Nucleus accumbens (tissue), 56 donors: ENCODE measurements around the gene SLC25A27.

Experiments
- DNase-seq, 56 donors: peaks; one replicate each; lab custom pipeline; 2025; lab: John Stamatoyannopoulos, UW

SLC25A27 gene

DNA sequence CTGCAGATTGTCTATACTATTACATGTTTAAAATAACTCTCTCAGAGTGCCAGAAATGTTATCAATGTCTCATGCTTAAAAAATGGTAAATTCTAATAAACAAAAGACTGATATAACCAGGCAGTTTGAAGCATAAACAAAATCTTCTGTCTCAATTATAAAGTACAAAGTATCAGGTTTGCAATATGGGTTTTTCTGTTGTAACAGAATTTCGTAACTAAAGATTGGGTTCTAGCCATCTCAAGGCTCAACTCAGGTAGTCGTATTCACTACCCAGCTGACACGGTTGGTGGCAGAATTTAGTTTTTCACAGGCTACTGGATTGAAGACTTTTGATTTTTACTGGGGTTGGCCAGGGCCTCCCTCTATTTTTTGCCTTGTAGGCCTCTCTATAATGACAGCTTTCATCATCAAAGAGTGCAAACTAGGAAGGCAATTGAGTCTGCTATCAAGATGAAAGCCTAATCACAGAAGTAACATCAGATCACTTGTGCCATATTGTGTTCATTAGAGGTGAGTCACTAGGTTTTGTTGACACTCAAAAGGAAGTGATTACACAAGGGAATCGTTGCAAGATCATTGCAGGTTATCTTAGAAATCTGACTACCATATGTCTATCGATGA lies 3.8 kb upstream of the SLC25A27 start:
- DNase-seq, result no peak

DNA sequence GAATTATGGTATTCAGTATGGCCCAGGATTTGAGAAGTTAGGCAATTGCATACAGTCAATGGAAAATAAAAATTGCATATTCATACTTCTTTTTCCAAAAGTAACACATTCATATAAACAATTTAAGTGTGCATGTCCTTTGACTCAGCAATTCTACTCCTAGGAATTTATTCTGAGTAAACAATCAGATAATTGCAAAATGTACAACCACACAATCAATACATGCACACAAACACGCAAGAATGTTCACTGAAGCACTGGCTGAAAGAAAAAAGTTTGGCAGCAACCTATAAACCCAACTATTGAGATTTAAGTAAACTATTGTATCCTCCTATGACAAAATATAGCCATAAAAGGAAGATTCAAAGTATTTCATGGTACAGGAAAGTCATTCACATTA lies 1.8 kb upstream of the SLC25A27 start:
- no peak for DNase-seq

GRCh38 chr6:46651816-46652215 lies 959 bp upstream of the SLC25A27 start:
- DNase-seq, result no peak

DNA sequence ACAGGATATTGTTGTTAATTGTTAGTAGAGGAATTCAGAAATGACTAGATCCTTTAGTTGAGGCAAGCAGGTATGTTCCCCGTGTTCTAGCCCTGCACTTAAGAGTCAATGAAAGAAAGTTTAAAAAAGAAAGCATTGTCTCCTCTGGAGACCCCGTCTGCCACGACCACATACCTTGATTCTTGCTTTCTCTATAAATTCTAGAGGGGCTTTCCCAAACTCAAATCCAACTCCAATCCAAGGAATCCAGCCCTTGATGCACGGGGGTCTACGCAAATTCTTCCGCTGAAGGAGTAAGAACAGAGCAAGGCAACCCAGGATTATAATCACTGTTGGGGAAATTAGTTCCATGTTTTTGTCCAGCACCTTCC lies 558 bp upstream of the SLC25A27 start:
- no peak for DNase-seq

- DNase-seq, result no peak
These were observed 842 bp downstream of the SLC25A27 start for GRCh38 chr6:46653439-46654195.

DNA sequence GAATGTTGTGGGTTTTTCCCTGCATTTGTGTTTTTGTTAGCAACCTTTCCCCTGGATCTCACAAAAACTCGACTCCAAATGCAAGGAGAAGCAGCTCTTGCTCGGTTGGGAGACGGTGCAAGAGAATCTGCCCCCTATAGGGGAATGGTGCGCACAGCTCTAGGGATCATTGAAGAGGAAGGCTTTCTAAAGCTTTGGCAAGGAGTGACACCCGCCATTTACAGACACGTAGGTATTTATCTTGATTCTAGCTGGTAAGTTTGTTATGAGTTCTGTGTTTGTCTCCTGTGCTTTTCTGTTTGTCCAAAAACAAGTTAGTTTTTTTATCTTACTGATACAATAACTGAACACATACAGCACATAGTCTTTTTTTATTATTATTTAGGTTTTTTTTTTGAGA lies 3.0 kb downstream of the SLC25A27 start:
- peak in 5 of 56 donors; percentile 0 to 9 (median 3) for DNase-seq

DNA sequence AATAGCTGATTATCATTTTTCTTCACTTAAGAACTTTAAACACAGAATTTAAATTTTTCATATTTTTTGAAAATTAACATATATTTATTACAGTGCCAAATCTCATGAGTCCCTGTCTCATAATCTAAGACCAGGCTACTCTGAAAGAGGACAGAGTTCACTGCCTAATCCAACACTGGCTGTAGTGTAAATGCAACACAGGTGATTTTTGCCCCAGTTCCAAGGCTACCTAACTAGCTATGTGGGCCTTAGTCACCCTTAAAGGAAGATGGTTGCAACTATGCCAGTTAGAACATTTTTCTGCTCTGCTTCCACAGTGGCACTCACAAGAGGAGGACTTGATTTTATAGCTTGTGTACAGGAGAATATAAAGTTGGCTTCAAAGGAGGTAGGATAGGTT lies 4.9 kb downstream of the SLC25A27 start:
- DNase-seq, result no peak

GRCh38 chr6:46661483-46661882 lies 8.7 kb downstream of the SLC25A27 start:
- DNase-seq, result no peak

GRCh38 chr6:46667377-46667776 lies 14.6 kb downstream of the SLC25A27 start:
- DNase-seq, result no peak

DNA sequence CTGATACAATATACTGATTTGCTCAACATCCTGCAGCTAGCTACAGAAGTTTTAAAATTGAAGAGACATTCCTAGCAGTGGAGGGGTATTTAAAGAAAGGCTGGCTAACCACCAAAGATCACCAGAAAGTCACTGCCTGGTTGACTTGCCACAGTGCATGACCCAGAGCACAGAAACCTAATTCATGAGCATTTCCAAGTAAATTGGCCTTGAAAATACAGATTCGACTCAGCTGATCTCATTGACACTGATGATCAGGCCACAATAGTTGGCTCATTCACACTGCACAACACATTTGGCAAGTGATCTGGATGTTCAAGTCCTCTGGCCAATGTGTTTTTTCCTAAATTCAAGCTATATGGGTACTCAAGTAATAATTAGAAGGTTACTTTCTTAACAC lies 21.6 kb downstream of the SLC25A27 start:
- DNase-seq, result peak in 1 of 56 donors; percentile 13

DNA sequence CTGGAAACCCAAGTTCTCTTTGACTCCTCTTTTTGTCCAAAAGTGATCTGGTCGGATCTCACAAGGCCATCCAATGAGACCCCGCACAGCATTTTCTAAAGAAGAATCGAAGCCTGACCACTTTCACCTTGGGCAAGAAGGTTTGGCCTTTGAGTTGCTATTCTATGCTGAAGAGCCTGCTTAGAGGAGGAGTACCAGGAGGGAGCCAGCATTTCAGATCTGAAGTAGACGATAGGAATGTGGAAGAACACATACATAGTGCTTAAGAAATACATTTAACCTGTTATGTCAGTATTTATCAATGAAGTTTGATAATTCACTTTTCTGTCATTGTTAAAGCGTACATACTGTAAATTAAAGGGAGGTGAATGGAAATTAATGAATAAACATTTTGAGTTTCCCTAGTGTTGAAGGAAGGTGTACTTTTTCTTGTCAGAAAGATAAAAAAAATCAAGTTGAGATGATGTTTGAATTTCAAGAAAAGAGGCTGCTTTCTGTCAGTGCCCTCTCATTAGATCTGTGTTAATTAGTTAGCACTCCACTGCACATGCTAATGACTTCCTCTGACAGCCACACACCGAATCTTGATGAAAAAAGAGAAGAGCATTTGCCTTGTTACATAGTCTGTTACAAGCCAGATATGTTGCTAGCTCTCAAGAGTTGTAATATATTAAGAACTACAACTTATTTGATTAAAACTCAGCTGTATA lies 24.0 kb downstream of the SLC25A27 start:
- DNase-seq, result no peak

DNA sequence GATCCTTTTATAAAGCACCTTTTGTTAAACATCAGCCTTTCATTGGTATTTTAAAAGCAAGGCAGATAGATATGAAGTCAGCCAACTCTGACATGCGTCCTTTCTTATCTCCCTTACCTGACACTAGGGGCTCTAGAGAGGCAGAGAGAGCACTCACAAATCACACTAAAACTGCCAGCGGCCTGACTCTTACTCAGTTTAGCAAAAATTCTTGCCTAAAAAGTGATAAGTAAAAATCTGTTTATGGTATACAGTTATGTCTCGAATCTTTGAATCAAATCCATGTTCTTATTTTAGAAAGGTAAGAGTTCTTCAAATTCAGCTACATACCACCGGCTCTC lies 24.5 kb downstream of the SLC25A27 start:
- DNase-seq, result no peak

DNA sequence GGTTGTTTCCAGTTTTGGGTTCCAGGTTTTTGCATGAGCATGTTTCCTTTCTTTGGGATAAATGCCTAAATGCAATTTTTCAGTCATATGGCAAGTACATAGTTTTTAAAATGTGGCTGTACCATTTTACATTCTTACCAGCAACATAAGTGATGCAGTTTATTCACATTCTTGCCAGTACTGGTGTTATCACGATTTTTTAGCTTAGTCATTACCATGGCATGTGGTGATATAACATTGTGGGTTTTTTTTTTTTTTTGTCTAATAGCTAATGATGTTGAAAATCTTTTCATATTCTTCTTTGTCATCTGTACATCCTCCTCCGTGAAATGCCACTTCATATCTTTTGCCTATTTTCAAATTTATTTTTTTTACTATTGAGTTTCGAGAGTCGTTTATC lies 32.0 kb downstream of the SLC25A27 start:
- DNase-seq, result no peak

GRCh38 chr6:46687619-46688097 lies 34.9 kb downstream of the SLC25A27 start, which contains the start of gene TDRD6:
TSS of gene TDRD6 (plus strand) at chr6:46687885. CDS start at chr6:46688129, 244 bp downstream.
- DNase-seq, result no peak

DNA sequence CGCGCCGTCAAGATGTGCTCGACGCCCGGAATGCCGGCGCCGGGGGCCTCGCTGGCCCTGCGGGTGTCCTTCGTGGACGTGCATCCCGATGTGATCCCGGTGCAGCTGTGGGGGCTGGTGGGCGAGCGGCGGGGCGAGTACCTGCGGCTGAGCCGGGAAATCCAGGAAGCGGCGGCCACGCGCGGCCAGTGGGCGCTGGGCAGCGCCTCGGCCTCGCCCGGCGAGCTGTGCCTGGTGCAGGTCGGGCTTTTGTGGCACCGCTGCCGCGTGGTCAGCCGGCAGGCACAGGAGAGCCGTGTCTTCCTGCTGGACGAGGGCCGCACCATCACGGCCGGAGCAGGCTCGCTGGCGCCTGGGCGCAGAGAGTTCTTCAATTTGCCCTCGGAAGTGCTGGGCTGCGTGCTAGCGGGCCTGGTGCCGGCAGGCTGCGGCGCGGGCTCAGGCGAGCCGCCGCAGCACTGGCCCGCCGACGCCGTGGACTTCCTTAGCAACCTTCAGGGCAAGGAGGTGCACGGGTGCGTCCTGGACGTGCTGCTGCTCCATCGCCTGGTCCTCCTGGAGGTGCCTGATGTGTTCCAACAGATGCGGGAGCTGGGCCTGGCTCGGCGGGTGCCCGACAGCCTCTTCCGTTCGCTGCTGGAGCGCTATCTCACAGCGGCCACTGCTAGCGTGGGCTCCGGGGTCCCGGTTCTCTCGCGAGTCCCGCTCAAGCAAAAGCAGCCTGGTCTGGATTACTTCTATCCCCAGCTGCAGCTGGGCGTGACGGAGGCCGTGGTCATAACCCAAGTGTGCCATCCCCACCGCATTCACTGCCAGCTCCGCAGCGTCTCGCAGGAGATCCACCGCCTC lies 35.6 kb downstream of the SLC25A27 start:
- DNase-seq, result no peak

- DNase-seq, result no peak
These were observed 36.2 kb downstream of the SLC25A27 start for GRCh38 chr6:46688966-46689335.

- no peak for DNase-seq
These were observed 36.9 kb downstream of the SLC25A27 start for GRCh38 chr6:46689657-46690056.

- DNase-seq, result no peak
These were observed 37.5 kb downstream of the SLC25A27 start for GRCh38 chr6:46690141-46690755.

- no peak for DNase-seq
These were observed 38.2 kb downstream of the SLC25A27 start for GRCh38 chr6:46690911-46691451.

GRCh38 chr6:46699970-46700369 lies 47.2 kb downstream of the SLC25A27 start:
- DNase-seq, result no peak
